ENCODE data around the gene ANKRD53. TPM values are rescaled to one million over a fixed set of nuclear protein-coding genes. Genes with fewer than 3 reads are reported as not detected.

Gene ANKRD53
- polyA plus RNA-seq, 1 donor from 2014 or later: not detected

GRCh38 chr2:70935468-70936164, 42.8 kb upstream of the ANKRD53 start, which contains the start of gene ATP6V1B1:
Gene ATP6V1B1 (plus strand): TSS chr2:70935900. CDS start chr2:70935955, 55 bp downstream.
- no peaks in the 10 kb centered on the region for H3K36me3 ChIP-seq (ENCODE audit: insufficient read depth, low read length)
- H3K4me2 ChIP-seq (ENCODE audit: low read length): no peak within 1 kb of the TSS
- H3K27ac ChIP-seq (ENCODE audit: low read length): no peak within 1 kb of the TSS
- no peaks in the 10 kb centered on the region for H3K27me3 ChIP-seq (ENCODE audit: insufficient read depth, low read depth, low read length)
- TF ChIP-seq REST (IDR thresholded peaks at IDR 0.05; ENCODE audit: borderline replicate concordance): no peak
- no peak for TF ChIP-seq RAD21 (conservative IDR thresholded peaks at IDR 0.05)
- no peak for TF ChIP-seq POLR2AphosphoS5 (IDR thresholded peaks at IDR 0.05)
- no peak for TF ChIP-seq TAF1 (IDR thresholded peaks at IDR 0.05; ENCODE audit: low read depth)
- TF ChIP-seq CTCF (IDR thresholded peaks at IDR 0.05; ENCODE audit: poor library complexity, severe bottlenecking): no peak
- no peak for TF ChIP-seq EZH2 (IDR thresholded peaks at IDR 0.05; ENCODE audit: borderline replicate concordance, insufficient read depth, low read length, poor library complexity, severe bottlenecking)
- no peak for TF ChIP-seq MXI1 (conservative IDR thresholded peaks at IDR 0.05; ENCODE audit: poor library complexity, severe bottlenecking)
- no peak for TF ChIP-seq EP300 (conservative IDR thresholded peaks at IDR 0.05; ENCODE audit: poor library complexity, severe bottlenecking)
- TF ChIP-seq SMC3 (conservative IDR thresholded peaks at IDR 0.05; ENCODE audit: poor library complexity): no peak
- no peak within 1 kb of the TSS for H3K9ac ChIP-seq (ENCODE audit: low read length)
- no peaks in the 10 kb centered on the region for H3K79me2 ChIP-seq (replicated peaks; ENCODE audit: insufficient read depth, low read length)
- H4K20me1 ChIP-seq (ENCODE audit: insufficient read depth): no peaks in the 10 kb centered on the region
- no peak within 1 kb of the TSS for H3K4me3 ChIP-seq (ENCODE audit: low read length)
- H2AFZ ChIP-seq (ENCODE audit: low read depth, low read length): no peak within 1 kb of the TSS
- H3F3A ChIP-seq (ENCODE audit: insufficient read depth, low read length, poor library complexity, severe bottlenecking): no peaks in the 10 kb centered on the region
- no peaks in the 10 kb centered on the region for H3K9me3 ChIP-seq (ENCODE audit: low read length)
- H3K9me2 ChIP-seq (ENCODE audit: insufficient read depth, low read length): no peaks in the 10 kb centered on the region

GRCh38 chr2:70936165-70936978, 42.1 kb upstream of the ANKRD53 start:
- no peak overlapping the region for H3K27ac ChIP-seq (ENCODE audit: low read length)
- TF ChIP-seq RAD21 (conservative IDR thresholded peaks at IDR 0.05): no peak
- TF ChIP-seq TAF1 (IDR thresholded peaks at IDR 0.05; ENCODE audit: low read depth): no peak
- no peak for TF ChIP-seq SMC3 (conservative IDR thresholded peaks at IDR 0.05; ENCODE audit: poor library complexity)
- no peak for TF ChIP-seq CTCF (IDR thresholded peaks at IDR 0.05; ENCODE audit: poor library complexity, severe bottlenecking)
- no peak for TF ChIP-seq REST (IDR thresholded peaks at IDR 0.05; ENCODE audit: borderline replicate concordance)
- no peak for TF ChIP-seq EP300 (conservative IDR thresholded peaks at IDR 0.05; ENCODE audit: poor library complexity, severe bottlenecking)
- no peak for TF ChIP-seq EZH2 (IDR thresholded peaks at IDR 0.05; ENCODE audit: borderline replicate concordance, insufficient read depth, low read length, poor library complexity, severe bottlenecking)
- TF ChIP-seq MXI1 (conservative IDR thresholded peaks at IDR 0.05; ENCODE audit: poor library complexity, severe bottlenecking): no peak
- no peak for TF ChIP-seq POLR2AphosphoS5 (IDR thresholded peaks at IDR 0.05)
- H3K36me3 ChIP-seq (ENCODE audit: insufficient read depth, low read length): no peaks in the 10 kb centered on the region
- H3K27me3 ChIP-seq (ENCODE audit: insufficient read depth, low read depth, low read length): no peaks in the 10 kb centered on the region
- no peaks in the 10 kb centered on the region for H3K79me2 ChIP-seq (replicated peaks; ENCODE audit: insufficient read depth, low read length)
- no peaks in the 10 kb centered on the region for H3K9me3 ChIP-seq (ENCODE audit: low read length)
- no peak overlapping the region for H2AFZ ChIP-seq (ENCODE audit: low read depth, low read length)
- no peaks in the 10 kb centered on the region for H3F3A ChIP-seq (ENCODE audit: insufficient read depth, low read length, poor library complexity, severe bottlenecking)
- H3K4me3 ChIP-seq (ENCODE audit: low read length): no peak overlapping the region
- H3K4me2 ChIP-seq (ENCODE audit: low read length): no peak overlapping the region
- no peak overlapping the region for H3K9ac ChIP-seq (ENCODE audit: low read length)
- no peaks in the 10 kb centered on the region for H4K20me1 ChIP-seq (ENCODE audit: insufficient read depth)
- no peaks in the 10 kb centered on the region for H3K9me2 ChIP-seq (ENCODE audit: insufficient read depth, low read length)

Measured in neural cell (in vitro differentiated cells).